ENCODE results near the gene ZNF280C.

Gene ZNF280C

GRCh38 chrX:130296743-130297142 is 28.0 kb upstream of the ZNF280C start:
- Histone ChIP-seq H3K4me3 (no peak overlapping the region), H3K27ac (no peak overlapping the region)
- no peak for TF ChIP-seq CTCF (IDR thresholded peaks at IDR 0.05)
- no peak for DNase-seq (ENCODE audit: low spot score)

DNA sequence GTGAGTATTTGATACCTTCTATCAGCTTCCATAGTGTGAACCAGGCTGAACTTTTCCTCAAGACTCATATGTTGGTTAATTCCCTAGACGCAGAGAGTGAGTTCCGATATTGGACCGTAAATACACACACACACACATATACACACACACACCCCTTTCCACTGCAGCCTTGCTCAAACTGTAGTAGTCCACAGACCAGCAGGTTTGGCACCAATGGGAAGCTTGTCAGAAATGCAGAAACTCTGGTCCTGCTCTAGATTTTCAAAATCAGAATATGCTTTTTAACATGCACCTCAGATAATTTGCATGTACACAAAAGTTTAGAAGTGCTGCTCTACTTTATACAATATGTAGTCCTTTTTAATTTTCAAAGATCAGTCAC is 27.6 kb upstream of the ZNF280C start:
- no peak for TF ChIP-seq CTCF (IDR thresholded peaks at IDR 0.05)
- DNase-seq (ENCODE audit: low spot score) = no peak
- Histone ChIP-seq H3K27ac (no peak overlapping the region), H3K4me3 (no peak overlapping the region)

GRCh38 chrX:130295519-130296296 is 27.0 kb upstream of the ZNF280C start:
- DNase-seq (ENCODE audit: low spot score) = no peak
- Histone ChIP-seq H3K4me3 (no peak overlapping the region), H3K27ac (no peak overlapping the region)
- TF ChIP-seq CTCF (IDR thresholded peaks at IDR 0.05) = no peak

GRCh38 chrX:130287071-130287770 is 18.5 kb upstream of the ZNF280C start:
- TF ChIP-seq CTCF (IDR thresholded peaks at IDR 0.05) = no peak
- no peak for DNase-seq (ENCODE audit: low spot score)
- no peak overlapping the region for H3K4me3 ChIP-seq
- H3K27ac ChIP-seq = no peak overlapping the region

DNA sequence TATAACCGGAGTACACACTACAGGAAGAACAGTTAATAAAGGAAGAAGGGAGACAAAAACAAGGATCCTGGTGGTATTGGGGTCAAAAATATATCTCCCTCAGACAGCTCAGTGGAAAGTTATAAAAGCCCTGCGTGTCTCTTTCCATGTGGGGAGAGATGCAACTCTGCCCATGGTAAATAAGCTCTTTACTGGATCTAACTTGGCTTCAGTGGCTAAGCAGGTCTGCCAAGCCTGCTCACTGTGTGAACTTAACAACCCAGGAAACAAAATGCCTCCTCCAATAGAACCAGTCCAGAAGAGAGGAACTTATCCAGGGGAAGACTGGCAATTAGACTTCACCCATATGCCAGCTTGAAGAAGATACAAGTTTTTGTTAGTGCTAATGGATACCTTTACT is 17.0 kb upstream of the ZNF280C start:
- no peak for DNase-seq (ENCODE audit: low spot score)
- H3K27ac ChIP-seq = no peak overlapping the region
- H3K4me3 ChIP-seq = no peak overlapping the region
- TF ChIP-seq CTCF (IDR thresholded peaks at IDR 0.05) = no peak

DNA sequence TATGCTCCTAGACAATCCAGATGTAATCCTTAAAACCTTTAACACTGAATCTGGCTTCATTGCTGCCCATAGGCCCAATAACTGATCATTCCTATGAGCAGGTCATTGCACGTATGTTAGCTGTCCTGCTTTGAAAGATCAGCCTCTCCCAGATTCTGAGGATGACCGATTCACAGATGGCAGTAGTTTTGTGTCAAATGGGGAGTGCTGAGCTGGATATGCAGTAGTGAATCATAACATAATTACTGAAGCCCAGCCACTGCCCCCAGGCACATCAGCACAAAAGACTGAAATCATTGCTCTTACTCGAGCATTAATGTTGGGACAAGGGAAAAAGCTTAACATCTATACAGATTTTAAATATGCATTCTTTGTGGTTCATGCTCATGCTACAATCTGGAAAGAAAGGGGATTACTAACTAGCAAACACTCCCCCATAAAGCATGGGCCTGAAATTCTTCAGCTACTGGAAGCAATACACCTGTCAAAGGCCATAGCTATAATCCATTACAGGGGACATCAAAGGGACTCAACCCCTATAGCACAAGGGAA is 16.4 kb upstream of the ZNF280C start:
- no peak overlapping the region for H3K4me3 ChIP-seq
- TF ChIP-seq CTCF (IDR thresholded peaks at IDR 0.05) = no peak
- H3K27ac ChIP-seq = no peak overlapping the region

More for the DNA sequence above, 16.4 kb upstream of the ZNF280C start:
- no peak for DNase-seq (ENCODE audit: low spot score)

All from coronary artery (tissue), 2 donors.